Measurements from ENCODE around the gene ELF2. TPM values are rescaled to one million over a fixed set of nuclear protein-coding genes. Genes with fewer than 3 reads are reported as not detected.

The ELF2 gene
- total and polyA plus RNA-seq, 2 of the 8 experiments (the other 6 are each of a cell fraction or from before 2014, with no cell fraction given), result 21.1 to 44.3 TPM

Small RNAs within 50 kb of the gene (small RNA-seq; reads per million reads assigned to genes)
- gene RF00017 (ENCODE audit: insufficient read depth) (not detected), gene RF00019 (ENCODE audit: insufficient read depth) (not detected), gene RN7SL382P (ENCODE audit: insufficient read depth) (not detected), gene RNU6-531P (ENCODE audit: insufficient read depth) (not detected)

Other genes starting within 250 kb of the ELF2 start
- gene NOCT, start 161.4 kb downstream of the ELF2 start, total RNA-seq (2021; fragmentation: NEBNext Ultra II Directional; extraction: Animal tissue kit (Norgen Biotek cat#: 25700)), result 44.3 and 45.5 TPM in 2 replicates
- 10.4 and 11.4 TPM in 2 replicates for gene NOCT, start 161.4 kb downstream of the ELF2 start, polyA plus RNA-seq (2011; rRNA removed)
- 2.5 and 2.8 TPM in 2 replicates for gene MGARP, start 103.0 kb upstream of the ELF2 start, total RNA-seq (2021; fragmentation: NEBNext Ultra II Directional; extraction: Animal tissue kit (Norgen Biotek cat#: 25700))
- gene MGARP, start 103.0 kb upstream of the ELF2 start, polyA plus RNA-seq (2011; rRNA removed), result 3.9 and 4.5 TPM in 2 replicates
- gene NAA15, start 124.3 kb upstream of the ELF2 start, total RNA-seq (2021; fragmentation: NEBNext Ultra II Directional; extraction: Animal tissue kit (Norgen Biotek cat#: 25700)), result 119 and 124 TPM in 2 replicates
- 5.1 and 9.7 TPM in 2 replicates for gene NAA15, start 124.3 kb upstream of the ELF2 start, polyA plus RNA-seq (2011; rRNA removed)
- 54.5 and 62.0 TPM in 2 replicates for gene NDUFC1, start 125.3 kb upstream of the ELF2 start, total RNA-seq (2021; fragmentation: NEBNext Ultra II Directional; extraction: Animal tissue kit (Norgen Biotek cat#: 25700))
- gene NDUFC1, start 125.3 kb upstream of the ELF2 start, polyA plus RNA-seq (2011; rRNA removed), result 41.9 and 48.4 TPM in 2 replicates